ENCODE measurements around the gene LY6G6F.

Gene LY6G6F

DNA sequence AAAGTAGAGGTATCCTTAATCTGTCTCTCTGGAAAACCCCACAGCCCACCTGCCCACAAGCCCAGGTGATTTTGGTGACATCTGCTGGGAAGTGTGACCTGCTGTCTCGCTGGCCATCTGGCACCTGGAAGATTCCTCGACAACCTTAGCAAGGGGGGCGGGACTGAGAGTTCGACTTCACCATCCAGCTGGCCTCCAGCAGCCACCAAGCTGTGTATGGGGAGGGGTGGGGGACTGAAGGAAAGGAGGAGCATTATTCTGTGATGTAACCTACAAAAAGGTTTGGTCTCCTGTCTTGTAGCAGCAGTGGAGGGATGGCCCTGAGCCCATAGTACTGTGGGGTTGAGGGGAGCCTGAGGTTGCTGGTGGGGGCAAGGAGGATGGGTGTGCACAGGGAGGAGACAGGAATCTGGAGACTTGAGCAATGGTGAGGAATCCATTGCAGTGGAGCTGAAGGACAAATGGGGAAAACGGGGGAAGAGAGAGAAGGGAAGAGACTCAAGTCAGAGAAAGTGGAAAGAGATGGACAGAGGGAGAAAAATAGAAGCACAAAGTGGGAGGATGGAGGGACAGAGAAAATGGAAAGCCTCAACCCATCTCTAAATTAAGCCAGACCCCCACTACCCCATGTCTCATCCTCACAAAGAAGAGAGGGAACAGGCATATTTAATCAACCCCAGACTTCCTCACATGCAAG, 4.0 kb downstream of the LY6G6F start:
- Mint-ChIP-seq H3K27ac (no peak overlapping the region), H3K4me3 (no peak overlapping the region), H3K36me3 (ENCODE audit: low read depth) (no peaks in the 10 kb centered on the region), H3K9me3 (no peaks in the 10 kb centered on the region), H3K27me3 (ENCODE audit: low read depth) (peaks cover 8% of the 10 kb centered on the region), H3K4me1 (peaks cover 34% of the 10 kb centered on the region)
- TF ChIP-seq, protein P1, sequence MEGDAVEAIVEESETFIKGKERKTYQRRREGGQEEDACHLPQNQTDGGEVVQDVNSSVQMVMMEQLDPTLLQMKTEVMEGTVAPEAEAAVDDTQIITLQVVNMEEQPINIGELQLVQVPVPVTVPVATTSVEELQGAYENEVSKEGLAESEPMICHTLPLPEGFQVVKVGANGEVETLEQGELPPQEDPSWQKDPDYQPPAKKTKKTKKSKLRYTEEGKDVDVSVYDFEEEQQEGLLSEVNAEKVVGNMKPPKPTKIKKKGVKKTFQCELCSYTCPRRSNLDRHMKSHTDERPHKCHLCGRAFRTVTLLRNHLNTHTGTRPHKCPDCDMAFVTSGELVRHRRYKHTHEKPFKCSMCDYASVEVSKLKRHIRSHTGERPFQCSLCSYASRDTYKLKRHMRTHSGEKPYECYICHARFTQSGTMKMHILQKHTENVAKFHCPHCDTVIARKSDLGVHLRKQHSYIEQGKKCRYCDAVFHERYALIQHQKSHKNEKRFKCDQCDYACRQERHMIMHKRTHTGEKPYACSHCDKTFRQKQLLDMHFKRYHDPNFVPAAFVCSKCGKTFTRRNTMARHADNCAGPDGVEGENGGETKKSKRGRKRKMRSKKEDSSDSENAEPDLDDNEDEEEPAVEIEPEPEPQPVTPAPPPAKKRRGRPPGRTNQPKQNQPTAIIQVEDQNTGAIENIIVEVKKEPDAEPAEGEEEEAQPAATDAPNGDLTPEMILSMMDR (IDR thresholded peaks at IDR 0.05; ENCODE audit: unreplicated experiment in 3 of 3) = no peak

GRCh38 chr6:31711233-31711632, 4.6 kb downstream of the LY6G6F start:
- TF ChIP-seq, protein P1 (IDR thresholded peaks at IDR 0.05; ENCODE audit: unreplicated experiment in 3 of 3) = no peak
- peak overlapping the region in 1 of 3 experiments; percentile 83 for H3K27ac Mint-ChIP-seq
- H3K9me3 Mint-ChIP-seq = no peaks in the 10 kb centered on the region
- H3K4me3 Mint-ChIP-seq = no peak overlapping the region
- no peaks in the 10 kb centered on the region for H3K36me3 Mint-ChIP-seq (ENCODE audit: low read depth)
- peaks cover 36% of the 10 kb centered on the region for H3K4me1 Mint-ChIP-seq
- peaks cover 8% of the 10 kb centered on the region for H3K27me3 Mint-ChIP-seq (ENCODE audit: low read depth)

- no peaks in the 10 kb centered on the region for H3K36me3 Mint-ChIP-seq (ENCODE audit: low read depth)
- no peaks in the 10 kb centered on the region for H3K9me3 Mint-ChIP-seq
- TF ChIP-seq, protein P1 (IDR thresholded peaks at IDR 0.05; ENCODE audit: unreplicated experiment in 3 of 3) = no peak
- peak overlapping the region in 2 of 3 experiments; percentile 7 to 12 for H3K4me3 Mint-ChIP-seq
- peak overlapping the region; percentile 83 to 93 (median 86) for H3K27ac Mint-ChIP-seq
- peaks cover 5% of the 10 kb centered on the region for H3K27me3 Mint-ChIP-seq (ENCODE audit: low read depth)
- peaks cover 36% of the 10 kb centered on the region for H3K4me1 Mint-ChIP-seq
These were observed 5.6 kb downstream of the LY6G6F start for GRCh38 chr6:31712296-31712695.

DNA sequence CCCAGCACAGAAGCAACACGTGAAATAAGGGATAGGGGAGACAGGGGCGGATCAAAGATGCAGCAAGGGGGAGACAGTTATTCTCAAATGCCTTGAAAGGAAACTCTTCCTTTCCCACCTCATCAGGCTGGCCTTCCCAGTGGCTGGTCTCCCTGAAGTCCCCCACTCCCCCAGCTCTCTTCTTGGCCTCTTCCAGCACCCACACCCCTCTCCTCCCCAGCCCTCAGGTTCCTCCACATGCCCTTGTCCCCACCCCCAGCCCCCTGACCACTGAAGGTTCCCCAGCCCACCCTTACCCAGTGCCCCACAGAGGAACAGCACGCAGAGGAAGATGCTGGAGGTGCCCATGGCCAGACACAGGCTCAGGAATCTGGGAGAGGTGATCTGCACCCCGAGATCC, 6.8 kb downstream of the LY6G6F start:
- Mint-ChIP-seq H3K36me3 (ENCODE audit: low read depth) (no peaks in the 10 kb centered on the region), H3K4me1 (peaks cover 36% of the 10 kb centered on the region), H3K27ac (peak overlapping the region; percentile 83 to 93 (median 92)), H3K4me3 (no peak overlapping the region), H3K9me3 (no peaks in the 10 kb centered on the region), H3K27me3 (ENCODE audit: low read depth) (peaks cover 5% of the 10 kb centered on the region)
- TF ChIP-seq, protein P1 (IDR thresholded peaks at IDR 0.05; ENCODE audit: unreplicated experiment in 3 of 3) = no peak

- H3K4me3 Mint-ChIP-seq = peak overlapping the region; percentile 17 to 37 (median 28)
- no peaks in the 10 kb centered on the region for H3K9me3 Mint-ChIP-seq
- H3K36me3 Mint-ChIP-seq (ENCODE audit: low read depth) = no peaks in the 10 kb centered on the region
- H3K27me3 Mint-ChIP-seq (ENCODE audit: low read depth) = peaks cover 5% of the 10 kb centered on the region
- TF ChIP-seq, protein P1 (IDR thresholded peaks at IDR 0.05; ENCODE audit: unreplicated experiment in 3 of 3) = no peak
- peak overlapping the region; percentile 83 to 93 (median 92) for H3K27ac Mint-ChIP-seq
- peaks cover 36% of the 10 kb centered on the region for H3K4me1 Mint-ChIP-seq
These were observed 7.5 kb downstream of the LY6G6F start for GRCh38 chr6:31713991-31714684.

Data from nephron (organoid).